Kasumi-1 (cell line): ENCODE results near the gene GNAO1.
"Not testable (repeated sequence)": the region's sequence is repeated elsewhere in the genome, so short reads cannot be mapped to it uniquely, and the experiment has no call there.

Experiments
- DNase-seq, 2 experiments: peaks; one replicate each; lab custom pipeline; 2025; lab: John Stamatoyannopoulos, UW

GNAO1 gene

DNA sequence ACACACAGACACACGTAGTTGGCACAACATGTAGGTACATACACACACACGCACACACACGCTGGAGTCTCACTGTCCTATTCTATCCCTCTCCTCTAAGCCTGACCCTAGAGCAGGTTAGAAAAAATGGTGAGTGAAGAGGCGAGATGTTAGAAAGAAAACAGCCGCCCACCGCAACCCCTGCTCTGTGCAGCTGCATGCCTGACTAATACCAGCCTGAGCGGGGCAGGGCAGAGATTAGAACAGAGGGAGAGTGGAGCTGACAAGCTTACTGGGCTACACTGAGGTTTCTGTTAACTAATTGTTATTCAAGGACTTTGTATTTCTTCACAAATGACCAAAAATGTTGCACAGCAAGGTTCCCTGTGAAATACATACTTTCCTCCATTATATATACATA lies 174.3 kb downstream of the GNAO1 start:
- DNase-seq = no peak

DNA sequence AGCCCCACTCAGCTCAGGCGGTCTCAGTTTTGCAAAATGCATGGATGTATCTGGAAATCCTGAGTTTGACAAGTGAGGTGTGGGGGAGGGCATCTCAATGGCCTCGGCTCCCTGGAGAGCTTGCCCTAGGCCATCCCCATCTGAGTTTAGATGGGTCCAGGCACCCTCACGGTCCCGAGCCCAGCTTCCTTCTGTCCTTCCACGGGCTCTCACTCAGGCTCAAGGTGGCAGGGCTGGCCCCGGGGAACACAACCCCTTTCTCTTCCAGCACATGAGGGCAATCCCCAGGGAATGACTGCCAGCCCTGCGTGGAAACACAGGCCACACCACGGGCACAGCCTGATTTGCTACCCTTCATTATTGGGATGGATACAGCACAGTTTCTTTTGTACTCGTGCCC lies 175.7 kb downstream of the GNAO1 start:
- no peak for DNase-seq

DNA sequence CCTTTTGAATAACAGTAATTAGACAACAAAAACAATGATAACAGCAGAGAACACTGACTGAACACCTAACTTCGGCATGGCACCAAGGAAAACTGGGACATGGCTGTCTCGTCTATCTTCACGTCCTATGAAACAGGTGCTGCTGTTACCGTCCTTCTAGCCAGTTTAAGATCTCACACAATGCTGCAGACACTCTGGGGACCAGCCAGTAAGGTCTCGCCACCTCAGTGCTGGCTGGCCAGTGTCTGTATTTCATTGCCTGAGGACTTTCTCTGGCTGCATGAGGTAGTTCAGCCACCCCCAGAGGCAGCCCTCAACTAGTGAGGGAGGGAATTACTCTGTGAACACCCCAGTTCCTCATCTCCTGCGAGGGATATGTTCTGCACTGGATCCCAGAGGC lies 176.5 kb downstream of the GNAO1 start:
- no peak for DNase-seq

DNA sequence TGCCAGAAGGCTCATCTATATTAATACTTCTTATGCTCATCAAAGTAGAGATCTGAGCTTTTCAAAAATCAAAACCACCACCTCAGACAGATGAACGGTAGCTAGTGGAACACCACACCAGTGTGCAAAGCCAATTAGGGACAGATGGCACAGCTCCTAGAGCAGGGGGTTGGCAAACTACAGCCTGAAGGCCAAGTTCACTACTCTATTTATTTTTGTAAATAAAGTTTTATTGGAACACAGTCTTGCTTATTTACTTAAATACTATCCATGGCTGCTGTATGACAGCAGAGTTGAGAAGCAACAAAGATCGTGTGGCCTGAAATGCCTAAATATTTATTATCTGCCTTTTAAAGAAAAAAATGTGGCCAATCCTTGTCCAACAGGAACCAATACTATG lies 177.3 kb downstream of the GNAO1 start:
- no peak for DNase-seq

DNA sequence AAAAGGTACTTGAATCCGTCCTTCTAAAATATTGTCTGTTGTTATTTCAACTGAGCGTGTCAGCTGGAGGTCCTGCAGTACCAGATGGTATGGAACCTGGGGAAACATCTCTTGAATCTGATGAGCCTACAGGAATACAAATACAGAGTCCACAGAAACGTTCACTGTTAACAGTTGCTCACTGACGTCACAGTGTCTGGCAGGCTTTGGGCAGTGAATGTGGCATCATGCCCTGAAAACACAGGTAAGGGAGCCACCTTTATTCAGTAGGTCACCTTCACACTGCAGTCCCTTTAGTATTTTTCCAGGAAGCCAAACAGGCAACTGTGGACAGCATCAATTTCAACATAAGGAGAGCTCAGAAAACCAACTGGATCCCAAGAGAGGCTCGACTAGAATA lies 177.9 kb downstream of the GNAO1 start:
- no peak for DNase-seq

DNA sequence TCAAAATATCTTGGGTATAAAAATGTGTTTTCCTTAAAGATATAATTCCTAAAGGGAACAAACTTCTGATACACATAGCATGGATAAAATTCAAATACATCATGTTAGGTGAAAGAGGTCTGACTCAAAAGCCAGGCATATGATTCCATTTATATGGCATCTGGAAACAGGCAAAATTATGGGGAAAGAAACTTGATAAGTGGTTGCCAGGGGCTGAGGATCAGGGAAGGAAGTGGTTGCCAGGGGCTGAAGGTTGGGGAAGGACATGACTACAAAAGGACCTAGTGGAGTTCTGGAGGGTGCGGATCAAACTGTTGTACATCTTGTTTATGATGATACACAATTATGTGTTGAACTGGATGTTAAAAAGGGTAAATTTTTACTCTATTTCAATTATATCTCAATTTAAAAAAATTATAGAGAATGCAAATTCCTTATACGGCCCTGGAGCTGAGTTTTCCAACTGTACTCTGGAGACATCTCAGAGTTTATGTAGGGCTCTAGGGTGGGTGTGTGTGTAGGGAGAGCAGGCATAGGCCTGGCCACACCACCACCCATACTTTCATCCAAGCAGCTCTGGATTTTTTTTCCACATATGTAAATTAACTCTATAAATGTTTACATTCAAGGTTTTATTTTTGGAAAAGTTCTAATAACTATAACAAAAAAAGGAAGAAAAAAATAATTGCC lies 179.0 kb downstream of the GNAO1 start:
- DNase-seq = no peak

DNA sequence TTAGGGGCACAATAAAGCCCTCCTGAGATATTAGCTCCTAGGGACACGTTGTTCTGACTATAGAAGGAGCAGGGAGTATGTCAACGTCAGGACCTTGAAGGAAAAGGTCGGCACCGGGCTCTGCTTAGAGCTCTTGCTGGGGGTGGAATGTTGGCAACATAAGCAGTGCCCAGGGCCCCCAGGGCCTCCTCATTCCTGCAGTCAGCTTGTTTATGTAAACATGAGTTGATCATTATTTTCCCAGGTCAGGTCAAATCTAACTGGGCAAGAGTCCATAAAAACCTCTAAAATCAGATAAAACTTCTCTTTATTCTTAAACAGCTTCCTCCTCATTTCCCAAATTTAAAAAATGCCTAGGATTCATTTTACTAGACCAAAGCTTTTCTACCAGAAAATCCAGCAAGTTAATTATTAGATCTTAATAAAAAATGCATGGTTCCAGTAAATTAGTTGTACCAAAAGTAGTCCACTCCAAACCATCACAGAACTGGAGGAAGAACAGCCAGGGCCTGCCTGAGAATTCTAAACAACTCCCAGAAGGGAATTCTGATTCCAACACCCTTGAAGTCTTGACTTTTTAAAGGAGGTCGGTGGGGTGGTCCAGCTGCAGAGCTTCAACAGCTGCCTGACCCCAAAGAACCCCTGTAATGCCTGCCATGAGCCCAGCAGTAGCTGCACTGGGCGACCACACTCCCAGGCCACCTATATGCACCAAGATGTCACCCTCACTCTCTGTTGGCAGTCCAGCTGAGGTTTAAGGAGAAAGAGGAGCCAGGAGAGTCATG lies 179.8 kb downstream of the GNAO1 start:
- DNase-seq = no peak

DNA sequence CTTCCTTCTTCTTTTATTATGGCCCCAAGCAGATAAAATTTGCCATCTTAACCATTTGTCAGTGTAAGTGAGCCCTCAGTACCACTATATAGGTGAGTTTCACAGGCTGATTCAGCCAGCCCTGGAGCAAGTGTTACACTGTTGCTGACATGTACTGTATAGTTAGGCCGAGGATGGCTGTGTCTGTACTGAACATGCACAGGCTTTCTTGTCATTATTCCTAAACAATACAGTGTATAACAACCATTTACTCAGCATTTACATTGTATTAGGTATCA lies 180.3 kb downstream of the GNAO1 start:
- no peak for DNase-seq

DNA sequence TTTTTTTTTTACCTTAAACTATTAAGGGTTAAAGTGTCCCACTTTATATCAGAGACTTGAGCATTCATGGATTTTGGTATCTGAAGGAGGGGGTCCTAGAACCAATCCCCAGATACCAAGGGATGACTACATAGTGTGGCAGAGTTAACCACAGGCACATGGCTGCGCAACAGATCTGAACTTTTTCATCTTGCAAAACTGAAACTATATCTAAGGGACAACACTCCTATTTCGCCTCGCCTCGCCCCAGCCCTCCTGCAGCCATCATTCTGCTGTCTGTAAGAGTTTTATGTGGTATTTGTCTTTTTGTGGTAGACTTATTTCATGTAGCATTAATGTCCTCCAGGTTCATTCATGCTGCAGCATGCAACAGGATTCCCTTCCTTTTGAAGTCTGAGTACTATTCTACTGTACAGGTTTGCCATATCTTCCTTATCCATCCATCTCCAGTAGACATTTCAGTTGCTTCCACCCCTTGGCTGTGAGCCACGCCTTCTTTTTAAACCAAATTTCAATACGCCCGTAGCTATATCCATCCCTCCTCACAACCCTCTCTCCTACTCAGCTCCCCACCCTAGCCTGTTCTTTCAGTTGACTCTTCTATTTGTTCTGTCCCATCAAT lies 180.8 kb downstream of the GNAO1 start:
- DNase-seq = no peak

DNA sequence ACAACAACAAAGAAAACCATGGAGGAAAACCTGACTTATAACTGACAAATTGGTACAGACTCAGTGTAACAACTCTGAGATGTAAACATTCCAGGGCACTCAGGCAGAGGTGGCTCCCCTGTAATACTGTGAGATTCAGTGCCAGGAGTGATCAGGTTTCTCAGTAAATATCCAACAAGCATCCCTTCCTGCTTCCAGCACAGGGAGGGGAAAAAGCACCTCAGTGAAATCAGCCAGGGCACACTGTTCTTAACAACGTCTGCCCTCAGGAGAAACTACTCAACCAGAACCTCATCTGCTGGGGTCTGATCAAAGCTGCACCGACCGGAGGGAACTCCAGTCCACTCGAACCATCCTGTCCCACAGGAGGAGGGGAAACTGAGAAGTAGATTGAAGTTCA lies 181.7 kb downstream of the GNAO1 start:
- DNase-seq = no peak

DNA sequence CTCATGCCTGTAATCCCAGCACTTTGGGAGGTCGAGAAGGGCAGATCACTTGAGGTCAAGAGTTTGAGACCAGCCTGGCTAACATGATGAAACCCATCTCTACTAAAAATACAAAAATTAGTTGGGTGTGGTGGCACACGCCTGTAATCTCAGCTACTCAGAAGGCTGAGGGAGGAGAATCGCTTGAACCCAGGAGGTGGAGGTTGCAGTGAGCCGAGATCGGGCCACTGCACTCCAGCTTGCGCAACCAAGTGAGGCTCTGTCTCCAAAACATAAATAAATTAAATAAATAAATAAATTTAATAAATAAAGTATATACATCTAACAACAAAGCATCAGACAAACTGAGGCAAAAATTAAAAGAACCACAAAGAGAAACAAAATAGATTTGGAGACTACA lies 184.5 kb downstream of the GNAO1 start:
- not testable (repeated sequence) for DNase-seq

DNA sequence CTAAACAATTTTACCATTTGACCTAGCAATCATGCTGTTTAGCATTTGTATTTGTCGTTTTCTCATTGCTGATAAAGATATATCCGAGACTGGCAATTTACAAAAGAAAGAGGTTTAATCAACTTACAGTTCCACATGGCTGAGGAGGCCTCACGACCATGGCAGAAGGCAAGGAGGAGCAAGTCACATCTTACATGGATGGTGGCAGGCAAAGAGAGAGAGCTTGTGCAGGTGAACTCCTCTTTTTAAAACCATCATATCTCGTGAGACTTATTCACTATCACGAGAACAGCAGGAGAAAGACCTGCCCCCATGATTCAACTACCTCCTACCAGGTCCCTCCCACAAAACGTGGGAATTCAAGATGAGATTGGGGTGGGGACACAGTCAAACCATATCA lies 187.8 kb downstream of the GNAO1 start:
- not testable (repeated sequence) for DNase-seq

DNA sequence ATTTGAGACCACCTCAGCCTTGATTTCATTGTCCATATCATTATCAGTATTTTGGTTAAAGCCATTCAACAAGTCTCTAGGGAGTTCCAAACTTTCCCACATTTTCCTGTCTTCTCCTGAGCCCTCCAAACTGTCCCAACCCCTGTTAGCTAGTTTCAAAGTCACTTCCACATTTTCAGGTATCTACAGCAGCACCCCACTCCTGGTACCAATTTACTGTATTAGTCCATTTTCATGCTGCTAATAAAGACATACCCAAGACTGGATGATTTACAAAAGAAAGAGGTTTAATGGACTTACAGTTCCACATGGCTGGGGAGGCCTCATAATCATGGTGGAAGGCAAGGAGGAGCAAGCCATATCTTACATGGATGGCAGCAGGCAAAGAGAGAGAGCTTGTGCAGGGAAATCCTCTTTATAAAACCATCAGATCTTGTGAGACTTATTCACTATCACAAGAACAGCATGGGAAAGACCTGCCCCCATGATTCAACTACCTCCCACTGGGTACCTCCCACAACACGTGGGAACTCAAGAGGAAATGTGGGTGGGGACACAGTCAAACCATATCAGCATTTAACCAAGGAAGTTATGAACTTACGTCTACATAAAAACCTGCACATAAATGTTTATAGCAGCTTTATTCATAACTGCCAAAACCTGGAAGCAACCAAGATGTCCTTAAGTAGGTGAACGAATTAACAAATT lies 189.6 kb downstream of the GNAO1 start:
- DNase-seq = not testable (repeated sequence)

DNA sequence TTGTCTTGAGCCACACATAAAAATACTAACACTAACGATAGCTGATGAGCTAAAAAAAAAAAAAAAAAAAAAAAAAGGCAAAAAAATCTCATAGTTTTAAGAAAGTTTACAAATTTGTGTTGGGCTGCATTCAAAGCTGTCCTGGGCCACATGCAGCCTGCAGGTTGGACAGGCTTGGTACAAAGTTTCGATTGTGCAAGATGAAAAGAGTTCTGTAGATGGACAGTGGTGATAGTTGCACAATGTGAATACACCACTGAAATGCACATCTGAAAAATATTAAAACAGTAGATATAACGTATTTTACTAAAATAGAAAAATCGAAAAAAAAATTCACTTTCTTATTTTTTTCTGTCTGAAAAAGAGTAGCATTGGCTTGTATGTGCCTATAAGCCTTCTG lies 191.2 kb downstream of the GNAO1 start:
- DNase-seq = no peak

DNA sequence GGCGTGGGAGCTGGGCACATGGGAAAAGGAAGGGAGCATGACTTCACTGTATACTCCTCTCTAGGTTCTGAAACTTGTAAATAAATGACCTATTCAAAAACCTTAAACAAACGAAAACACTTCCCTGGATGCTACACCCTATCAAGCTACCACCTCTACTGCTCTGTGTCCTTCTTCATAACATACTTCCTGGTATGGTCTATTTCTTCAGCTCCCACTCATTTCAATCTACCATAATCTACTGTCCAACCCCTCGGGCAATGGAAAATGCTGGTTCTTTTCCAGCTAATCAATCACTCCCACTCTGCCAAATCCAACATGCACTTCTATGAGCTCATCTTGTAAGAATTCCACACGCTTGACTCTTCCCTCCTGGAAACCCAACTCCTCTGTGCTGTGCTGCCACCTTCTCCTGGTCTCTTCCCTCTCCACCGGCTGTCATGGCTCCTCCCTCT lies 191.6 kb downstream of the GNAO1 start:
- no peak for DNase-seq

DNA sequence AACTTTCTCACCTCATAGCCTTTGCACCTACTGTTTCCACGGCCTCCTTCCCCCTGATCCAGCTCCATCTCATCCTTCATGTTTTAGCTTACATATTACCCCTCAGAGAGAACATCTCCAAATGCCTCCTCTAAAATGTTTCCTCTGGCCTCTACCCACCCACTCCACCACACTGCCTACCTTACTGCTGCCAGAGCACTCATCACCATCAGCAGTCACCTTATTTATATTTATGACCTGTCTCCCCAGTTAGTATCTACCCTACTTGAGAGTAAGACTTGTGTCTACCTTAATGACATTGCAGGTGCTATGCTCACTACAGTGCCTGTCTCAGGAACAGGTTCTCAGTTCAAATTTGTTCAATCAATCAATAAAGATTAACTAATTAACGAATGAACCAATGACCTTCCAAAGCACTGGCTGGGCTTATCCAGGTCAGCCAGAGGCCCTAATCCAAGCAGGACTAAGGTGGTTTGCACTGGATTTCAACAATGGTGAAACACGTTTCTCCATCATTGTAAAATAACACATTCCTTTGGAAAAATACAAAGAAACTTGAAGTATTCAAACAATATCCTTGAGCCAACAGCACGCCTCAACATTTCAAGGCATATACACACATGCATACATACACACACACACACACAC lies 192.9 kb downstream of the GNAO1 start:
- no peak for DNase-seq

DNA sequence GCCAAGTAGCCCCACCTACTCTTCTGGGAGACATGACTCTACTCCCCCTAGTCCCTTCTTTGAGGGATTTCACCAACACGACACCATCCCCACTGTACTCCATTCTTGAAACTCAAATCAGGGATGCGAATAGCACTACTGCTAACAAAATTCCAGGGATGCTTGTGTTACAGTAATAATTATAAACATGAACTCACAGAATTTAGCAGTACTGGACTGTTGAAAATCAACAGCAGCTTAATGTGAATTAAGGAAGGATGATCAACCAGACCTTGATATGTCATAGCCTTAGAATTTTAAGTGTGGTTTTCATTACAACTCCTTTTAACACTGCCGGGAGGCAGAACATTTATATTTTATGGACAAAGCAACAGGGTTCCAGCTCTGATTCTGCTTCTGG lies 196.1 kb downstream of the GNAO1 start:
- no peak for DNase-seq

DNA sequence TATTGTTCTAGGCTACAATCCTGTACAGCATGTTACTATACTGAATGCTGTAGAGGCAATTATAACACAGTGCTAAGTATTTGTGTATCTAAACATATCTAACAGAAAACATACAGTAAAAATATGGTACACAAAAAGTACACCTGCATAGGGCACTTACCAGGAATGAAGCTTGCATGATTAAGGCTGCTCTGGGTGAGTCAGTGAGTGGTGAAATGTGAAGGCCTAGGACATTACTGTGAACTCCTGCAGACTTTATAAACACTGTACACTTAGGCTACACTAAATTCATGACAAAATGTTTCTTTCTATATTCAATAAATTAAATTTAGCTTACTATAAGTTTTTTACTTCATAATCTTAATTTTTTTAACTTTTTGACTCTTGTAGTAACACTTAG lies 196.9 kb downstream of the GNAO1 start:
- DNase-seq = no peak

DNA sequence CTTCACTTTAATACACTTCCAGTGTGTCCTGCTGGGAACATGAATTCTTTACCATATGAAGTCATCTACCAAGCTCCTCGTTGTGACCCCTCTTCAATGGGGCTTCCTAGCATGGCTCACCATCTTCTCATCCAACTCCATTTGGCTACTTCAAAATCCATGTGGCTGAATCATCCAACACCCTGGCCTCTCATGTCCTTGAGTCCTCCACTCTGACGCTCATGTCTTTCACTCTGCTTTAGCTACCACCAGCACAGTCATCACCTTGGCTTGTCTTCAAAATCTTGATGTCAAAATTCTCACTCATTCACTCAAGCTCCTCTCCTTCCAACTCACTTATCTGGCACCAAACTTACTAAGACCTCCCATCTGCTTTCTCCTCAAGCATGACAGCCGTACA lies 198.3 kb downstream of the GNAO1 start:
- DNase-seq = no peak

DNA sequence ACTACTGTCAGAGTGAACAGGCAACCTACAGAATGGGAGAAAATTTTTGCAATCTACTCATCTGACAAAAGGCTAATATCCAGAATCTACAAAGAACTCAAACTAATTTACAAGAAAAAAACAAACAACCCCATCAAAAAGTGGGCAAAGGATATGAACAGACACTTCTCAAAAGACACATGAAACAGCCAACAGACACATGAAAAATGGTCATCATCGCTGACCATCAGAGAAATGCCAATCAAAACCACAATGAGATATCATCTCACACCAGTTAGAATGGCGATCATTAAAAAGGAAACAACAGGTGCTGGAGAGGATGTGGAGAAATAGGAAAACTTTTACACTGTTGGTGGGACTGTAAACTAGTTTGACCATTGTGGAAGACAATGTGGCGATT lies 205.4 kb downstream of the GNAO1 start:
- DNase-seq = not testable (repeated sequence)

DNA sequence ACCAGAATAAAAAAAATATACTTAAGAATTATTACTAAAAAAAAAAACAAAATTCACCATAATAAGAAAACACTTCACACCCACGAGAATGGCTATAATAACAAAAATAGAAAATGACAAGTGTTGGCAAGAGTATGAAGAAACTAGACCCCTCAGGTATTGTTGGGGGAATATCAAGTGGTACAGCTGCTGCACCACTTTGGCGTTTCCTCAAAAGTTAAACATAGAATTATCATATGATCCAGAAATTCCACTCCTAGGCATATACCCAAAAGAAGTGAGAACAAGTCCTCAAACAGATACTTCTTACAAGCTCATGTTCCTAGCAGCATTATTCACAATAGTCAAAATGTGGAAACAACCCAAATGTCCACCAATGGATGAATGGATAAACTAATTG lies 207.8 kb downstream of the GNAO1 start:
- DNase-seq = no peak

DNA sequence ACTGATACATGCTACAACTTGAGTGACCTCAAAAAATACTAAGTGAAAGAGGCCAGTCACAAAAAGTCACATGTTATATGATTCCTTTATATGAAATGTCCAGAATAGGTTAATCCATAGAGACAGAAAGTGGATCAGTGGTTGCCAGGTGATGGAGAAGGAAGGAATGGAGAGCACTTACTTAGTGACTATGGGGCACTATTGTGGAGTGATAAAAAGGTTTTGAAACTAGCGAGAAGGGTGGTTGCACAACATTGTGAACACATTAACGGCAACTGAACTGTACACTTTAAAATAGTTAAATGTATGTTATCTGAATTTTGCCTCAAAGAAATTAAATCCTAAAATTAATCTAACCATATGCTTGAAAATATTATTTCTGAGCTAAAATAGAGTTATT lies 208.2 kb downstream of the GNAO1 start:
- DNase-seq = no peak
